ENCODE measurements around the gene GRIK4.

The GRIK4 gene

DNA sequence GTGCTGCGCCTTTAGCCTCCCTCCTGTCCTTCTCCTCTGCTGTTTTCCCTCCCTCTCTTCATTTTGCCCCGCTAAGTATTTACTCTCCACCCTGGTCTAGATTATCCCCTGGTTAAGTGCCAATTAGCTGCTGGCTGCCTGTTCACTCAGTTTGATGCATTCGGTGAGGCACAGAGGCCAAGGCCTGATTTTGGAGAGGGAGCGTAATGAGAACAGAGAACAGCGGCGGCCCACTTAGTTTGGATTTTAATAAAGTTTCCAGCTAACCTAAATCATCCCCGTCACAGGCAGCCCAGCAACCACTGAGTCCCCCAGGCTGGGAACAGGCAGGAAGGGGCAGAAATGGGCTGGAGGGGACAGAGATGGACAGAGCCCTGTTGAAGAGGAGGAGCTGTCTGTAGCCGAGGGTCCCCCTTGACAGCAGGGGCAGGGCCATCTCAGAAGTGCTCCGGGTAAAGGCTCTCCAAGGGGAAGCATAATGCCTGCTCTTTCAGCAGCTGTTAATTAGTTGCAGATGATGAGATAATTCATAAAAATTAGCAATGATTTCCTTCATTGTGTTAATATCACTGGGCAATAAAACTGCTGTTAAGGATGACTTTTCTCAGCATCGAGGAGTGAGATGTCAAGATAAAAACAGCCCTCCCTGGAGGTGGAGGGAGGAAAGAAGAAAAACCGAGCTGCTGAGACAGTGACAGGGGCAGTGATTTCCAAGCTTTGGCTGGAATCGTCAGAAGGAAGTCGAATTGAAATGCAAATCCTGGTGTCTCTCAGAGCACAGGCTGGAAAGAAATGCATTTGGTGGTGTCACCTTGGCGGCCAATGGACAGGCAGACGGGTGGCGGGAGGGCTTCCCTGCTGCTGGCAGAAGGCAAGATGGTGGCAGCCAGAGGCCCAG lies 170.1 kb downstream of the GRIK4 start:
- DNase-seq = no peak

DNA sequence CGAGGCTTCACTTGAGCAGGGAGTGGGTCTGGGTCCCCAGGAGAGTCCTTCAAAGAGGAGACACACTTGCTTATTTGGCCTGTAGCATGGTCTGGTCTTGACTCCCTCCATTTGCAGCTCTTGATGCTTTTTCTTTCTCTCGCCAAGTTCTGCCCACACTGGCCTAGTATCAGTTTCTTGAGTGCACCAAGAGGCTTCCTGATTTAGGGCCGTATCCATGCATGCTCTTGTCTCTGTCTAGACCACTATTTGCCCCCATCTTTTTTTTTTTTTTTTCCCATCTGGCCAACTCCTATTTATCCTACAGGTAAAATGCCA lies 170.7 kb downstream of the GRIK4 start:
- DNase-seq = no peak

DNA sequence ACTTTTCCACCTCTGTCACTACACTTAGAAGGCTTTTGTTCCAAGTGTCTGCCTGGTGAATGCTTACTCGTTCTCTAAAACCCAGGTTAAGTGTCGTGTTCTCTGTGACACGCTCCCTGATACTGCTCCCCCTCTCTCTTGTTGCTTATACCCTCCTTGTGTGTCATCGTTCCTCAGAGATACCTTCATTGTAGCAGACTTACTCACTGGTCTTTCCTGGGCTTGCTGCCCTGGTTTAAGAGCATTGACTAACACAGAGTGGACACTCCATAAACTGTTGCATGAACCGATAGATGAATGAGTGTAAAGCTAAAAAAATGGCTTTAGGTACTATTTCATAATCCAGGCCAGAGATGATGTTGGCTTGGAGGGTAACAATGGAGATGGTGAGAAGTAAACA lies 171.3 kb downstream of the GRIK4 start:
- no peak for DNase-seq

DNA sequence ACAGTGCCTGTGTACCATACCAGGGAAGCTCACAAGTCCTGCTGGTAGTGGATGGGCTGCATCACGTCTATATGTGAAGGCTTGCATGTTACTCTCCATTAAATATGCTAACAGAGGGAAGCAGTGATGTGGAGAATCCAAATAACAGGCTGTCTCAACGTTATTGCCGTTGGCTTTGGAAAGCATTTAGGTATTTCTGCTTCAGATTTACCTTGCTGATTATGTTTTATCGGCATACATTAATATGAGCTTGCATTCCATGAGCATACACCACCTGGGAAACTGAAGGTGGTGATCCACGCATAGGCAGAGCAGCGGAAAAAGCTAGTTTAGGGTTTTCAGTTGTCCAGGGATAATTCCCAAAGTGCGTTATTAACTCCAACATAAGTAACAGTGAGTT lies 175.0 kb downstream of the GRIK4 start:
- DNase-seq = no peak

DNA sequence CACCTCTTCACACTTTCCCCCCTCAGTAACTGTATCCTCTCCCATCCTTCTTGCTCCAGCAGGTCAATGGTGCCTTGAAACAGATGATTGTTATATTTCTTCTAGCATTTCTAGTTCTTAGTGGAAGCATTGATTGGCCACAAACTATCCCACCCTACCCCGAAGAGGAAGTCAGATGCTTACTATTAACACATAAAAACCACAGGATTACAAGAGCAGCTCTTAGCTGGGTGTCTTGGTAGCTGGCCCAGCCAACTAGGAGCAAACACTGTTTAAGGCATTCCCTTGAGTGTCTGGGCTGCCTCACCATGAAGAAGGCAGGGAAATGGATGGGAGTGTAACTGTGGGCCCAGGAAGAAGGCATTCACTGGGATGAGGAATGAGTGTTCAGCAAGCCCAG lies 176.6 kb downstream of the GRIK4 start:
- no peak for DNase-seq

DNA sequence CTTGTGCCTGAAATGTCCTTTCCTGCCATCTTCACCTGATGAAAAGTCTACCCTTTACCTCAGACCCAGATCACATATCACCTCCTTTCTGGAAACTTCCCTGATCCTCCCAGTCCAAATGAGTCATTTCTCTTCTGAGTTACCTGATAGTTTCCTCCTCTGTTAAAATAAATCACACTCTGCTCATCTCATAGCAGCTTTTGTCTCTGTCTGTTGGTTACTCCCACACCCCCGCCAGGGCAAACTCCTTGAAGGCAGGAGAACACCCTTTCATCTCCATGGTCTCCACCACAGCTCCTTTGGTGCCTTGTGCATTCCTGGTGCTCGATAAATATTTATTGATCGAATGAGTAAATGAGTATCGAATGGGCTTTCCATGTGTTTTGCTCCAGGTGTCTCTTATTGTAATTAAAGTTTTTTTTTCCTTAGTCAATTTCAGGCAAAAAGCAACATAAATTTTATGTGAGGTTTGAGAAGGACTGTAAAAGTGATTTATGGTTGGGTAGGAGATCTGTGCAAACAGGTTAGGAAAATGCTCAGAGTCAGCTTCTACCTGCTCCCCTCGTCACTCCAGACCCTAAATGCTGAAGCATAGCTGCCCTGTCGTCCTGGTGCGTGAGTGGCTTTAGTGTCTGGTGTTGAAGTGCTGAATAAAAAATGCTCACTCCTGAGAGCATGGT lies 178.2 kb downstream of the GRIK4 start:
- DNase-seq = no peak

DNA sequence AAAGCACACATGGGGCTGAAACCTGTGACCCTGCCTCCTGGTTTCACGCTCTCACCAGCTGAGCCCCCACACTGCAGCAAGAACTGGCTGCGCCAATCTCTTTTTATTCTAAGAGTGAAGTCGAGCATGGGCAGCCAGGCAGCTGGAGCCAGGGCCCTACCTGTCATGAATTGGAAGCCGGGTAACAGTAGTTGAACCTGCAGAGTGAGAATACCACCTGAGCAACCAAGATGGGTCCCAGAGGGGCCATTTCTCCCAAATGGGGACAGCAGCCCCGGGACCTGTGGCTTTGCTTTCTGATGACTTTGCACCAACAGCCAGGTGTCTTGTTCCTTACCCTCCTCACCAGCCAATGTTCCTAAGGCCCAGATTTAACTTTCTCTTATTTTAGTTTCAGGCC lies 178.9 kb downstream of the GRIK4 start:
- DNase-seq = no peak

DNA sequence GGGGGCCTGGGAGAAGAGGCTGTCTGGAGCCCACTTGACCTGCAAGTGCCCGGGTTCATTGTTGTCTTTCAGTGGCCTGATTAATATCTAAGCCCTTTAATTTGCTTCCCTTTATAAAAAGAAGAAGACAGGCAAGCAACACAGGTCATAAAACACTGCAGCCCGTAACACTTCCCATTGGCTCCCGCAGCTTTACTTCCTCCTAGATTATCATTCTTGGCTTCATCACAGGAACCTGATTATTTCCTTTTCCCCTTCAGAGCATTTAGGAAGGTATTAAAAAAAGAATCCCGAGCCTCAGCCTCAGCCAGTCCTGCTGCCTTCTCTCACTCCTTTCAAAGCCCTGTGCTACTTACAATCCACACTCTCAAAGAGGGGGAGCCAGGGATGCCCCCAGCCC lies 183.2 kb downstream of the GRIK4 start:
- no peak for DNase-seq

DNA sequence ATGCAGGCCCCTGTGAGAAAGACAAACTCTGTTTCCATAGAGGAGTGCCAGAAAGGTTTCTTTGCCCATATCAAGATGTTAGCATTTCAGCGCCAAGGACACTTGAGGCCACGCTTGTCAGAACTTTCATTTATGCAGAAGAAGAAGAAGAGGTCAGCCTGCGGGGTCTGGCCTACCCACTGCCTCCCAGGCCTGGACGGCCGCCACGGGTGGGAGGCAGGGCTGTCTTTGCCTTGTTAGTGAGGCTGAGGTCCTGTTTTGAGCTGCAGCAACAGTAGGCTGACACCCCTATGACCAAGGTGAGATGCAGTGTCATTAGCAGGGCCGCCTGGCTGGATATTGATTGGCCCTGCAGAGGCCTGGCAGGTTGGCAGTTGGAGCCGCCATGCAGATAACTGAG lies 183.9 kb downstream of the GRIK4 start:
- DNase-seq = no peak

DNA sequence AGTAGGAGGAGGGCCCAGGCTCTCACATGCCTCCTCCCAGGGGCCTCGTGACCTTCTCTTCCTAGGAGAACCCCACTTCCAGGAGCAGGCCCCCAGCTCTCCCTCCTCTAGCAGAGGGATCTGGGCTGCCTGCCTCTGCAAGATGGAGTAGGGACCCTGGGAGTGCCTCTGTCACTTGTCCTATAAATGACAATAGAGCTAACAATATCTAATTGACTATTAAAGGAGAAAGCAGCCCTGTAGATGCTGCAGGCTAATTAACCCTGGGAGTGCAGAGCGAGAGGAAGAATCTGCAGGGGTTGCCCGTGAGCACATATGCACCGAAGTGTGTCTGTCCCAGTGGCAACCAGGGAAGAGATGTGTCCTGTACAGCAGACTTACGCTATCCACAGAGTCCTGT lies 184.4 kb downstream of the GRIK4 start:
- no peak for DNase-seq

DNA sequence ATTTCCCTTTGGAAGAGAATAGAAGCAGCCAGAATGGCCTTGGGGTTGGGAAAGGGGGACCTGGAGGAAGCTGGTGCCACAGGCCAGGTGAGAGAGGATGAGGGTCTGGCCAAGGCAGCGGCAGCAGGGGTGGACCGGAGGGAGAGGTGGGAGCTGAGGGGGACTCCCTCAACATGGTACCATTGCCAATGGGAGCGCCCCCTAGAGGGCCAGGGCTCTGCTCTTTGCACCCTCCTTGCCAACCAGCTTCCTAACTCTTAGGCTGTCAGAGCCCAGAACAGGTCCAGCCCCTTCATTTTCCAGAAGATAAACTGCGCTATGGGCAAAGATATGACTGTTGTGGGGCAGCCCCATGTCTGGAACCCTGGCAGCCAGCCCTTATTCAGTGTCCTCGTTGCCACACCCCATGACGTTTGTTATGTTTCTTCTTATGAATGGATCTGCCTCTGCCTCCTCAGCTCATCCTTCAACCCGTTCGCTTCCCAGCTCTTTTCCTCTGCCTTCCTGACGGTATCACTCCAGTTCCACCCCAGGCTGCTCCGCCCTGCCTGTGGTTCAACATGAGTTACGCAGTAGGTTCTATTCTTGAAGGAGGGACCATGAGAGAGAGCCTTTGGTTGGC lies 185.2 kb downstream of the GRIK4 start:
- DNase-seq = no peak

DNA sequence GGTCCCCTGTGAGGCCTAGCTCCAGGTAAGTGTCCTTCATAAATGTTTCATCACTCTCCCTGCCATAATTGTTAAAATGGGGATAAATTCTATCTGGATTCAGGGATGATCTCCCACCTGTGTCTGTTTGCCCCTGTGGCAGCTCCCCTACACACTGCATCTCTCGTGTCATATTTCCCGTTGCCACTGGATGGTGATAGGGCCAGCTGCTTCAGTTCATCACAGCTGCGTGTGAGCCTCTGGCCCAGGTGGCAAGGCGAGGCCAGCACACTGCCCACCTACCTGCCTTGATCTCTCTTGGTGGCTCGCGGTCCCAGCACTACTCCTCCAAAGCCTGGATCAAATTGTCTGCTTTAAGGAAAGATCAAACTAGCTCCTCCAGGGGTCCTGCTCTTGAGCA lies 187.4 kb downstream of the GRIK4 start:
- no peak for DNase-seq

DNA sequence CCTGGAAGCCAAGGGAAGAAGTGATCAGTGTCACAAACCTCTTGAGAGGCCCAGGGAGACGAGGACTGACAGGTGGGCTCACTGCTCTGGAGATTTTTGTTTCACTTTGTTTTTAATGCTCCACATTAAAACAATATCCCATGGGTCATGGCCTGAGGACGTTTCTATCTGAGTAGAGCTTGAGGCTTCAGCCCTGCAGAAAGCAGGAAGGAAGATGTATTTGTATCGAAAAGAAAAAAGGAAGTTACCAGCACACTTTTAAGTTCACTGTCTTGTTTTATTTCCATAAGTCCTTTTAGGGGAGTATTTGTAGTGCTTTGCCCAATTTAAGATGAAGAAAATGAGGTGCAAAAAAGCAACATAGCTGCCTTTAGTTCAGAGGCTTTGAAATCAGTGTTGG lies 191.1 kb downstream of the GRIK4 start:
- DNase-seq = no peak

DNA sequence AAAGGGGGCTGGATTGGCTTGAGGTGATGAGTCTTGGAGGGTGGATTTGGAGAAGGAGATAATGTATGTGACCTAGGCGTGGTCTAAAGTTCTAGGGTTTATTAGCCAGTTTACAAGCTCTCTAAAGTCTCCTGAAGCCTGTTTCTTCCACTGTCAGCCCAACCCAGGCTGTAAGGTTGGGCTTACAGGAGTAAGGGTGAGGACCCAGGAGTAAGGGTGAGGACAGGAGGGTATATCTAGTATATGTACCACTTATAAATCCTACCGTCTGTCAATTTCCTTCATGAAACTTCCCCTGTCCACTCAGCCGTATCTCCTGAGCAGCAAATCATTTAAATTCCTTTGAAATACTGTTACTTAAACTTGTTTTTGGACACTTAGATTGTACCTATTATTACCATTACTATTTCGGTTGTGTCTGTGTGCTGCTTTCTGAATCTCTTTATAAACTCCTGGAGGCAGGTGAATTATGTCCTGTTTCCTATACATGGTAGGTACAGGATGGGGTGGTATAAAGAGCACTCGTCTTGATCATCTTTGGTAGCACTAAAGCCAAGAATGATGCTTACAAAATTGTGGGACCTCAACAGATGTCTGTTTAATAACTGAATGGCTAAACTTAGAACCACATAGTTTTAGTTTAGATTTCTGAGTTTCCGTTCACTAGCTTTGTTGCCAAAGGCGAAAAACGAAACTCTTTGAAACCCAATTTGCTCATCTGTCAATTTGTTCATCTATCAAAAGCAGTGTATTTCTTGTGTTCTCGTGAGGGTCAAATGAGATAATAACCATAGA lies 192.0 kb downstream of the GRIK4 start:
- no peak for DNase-seq

DNA sequence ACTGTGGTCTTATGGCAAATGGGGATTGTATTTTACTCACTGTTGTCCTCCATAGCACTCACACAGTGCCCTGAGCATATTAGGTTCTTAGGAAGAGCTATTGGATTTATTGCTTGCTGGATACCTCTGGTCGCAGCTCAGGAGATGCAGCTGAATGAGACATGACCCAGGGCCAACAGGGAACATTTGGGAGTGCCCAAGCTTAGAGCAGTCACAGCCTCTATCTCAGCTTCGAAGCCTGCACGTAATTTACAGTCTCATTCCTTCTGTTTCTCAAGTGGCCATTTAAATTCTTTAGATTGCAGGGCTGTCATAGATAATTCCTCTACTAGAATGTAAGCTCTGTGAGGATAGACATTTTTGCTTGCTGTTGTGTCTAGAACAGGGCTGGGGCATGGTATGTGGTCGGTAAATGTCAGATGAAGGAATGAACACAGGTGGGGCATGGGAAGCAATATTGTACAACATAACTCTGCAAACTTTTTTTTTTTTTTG lies 192.8 kb downstream of the GRIK4 start:
- no peak for DNase-seq

DNA sequence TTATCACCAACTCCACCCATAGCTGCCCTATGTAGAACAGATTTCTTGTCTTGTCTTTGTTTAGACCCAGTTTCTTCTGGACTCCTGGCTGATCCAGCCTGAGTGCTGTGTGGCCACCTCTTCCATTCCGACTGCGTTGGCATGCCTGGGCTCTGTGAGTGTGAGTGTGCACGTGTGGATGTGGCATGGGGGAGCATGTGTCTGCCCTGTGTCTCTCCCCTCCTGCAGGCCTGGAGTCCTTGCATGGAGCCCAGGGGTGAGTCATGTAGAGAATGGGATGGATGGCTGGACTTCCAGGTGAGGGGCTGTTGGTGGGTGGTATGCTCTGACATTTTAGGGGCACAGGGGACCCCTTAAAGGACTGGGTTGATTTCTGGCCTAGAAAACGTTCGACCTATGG lies 194.7 kb downstream of the GRIK4 start:
- no peak for DNase-seq

DNA sequence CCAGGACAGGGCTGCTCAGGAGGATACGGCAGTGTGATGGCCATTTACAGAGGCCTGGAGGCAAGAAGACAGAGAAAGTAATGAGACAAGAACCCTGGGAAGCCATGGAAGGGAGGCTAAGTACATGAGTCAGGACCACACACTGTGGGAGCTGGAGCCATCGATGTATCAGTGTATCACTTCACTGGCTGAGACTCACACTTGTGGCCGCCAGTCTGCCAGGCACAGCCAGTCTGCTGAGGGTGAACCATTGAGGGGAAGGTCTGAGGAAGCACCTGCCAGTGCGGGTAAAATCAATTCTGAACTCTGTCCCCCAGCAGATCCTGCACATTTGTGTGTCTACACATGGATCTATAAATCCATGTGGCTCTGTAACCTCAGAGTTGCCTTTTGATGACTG lies 195.6 kb downstream of the GRIK4 start:
- no peak for DNase-seq

DNA sequence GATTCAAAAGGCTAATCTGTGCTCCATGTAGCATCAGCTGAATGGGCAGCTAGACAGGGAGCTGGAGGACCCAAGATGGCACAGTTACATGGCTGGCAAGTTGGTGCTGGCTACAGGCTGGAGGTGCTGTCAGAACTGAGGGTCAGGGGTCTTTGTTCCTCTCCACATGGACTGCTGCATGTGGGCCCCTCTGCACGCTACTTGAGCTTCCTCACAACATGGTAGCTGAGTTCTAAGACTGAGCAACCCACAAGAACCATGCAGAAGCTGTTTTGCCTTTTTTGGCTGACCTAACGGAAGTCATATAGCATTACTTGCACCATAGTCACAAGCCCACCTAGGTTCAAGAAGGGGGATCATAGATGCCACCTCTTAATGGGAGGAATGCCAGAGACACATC lies 196.1 kb downstream of the GRIK4 start:
- DNase-seq = no peak

DNA sequence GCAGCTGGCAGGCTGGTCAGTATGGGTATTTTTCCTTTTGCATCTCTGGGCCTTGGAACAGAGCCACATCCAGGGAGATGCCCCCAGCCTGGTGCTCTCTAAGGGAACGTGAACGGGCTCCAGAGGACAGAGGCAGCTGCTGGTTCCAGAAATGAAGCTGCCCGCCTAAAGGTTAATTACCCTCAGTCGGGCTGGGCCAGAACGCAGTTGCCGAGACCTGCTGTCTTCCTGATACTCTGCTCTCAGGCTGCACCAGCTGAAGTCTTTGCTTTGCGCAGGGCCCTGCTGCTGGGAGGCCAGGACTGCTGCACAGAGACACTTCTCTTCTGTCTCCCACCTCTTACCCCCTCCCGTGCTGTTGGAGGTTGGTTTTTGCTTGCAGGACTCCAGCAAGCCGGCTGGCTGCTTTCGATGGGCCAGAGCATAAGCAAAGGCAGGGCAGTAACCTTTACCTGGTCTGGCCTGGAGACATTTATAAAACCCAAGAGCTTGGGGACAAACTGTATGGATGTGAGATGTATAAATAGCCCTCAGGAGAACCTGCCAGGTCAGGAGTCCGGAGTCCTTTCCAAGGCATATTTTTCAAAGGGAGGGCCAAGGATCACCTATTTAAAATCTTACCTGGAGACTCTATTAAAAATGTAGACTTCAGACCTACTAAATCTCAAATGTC lies 197.1 kb downstream of the GRIK4 start:
- DNase-seq = no peak

DNA sequence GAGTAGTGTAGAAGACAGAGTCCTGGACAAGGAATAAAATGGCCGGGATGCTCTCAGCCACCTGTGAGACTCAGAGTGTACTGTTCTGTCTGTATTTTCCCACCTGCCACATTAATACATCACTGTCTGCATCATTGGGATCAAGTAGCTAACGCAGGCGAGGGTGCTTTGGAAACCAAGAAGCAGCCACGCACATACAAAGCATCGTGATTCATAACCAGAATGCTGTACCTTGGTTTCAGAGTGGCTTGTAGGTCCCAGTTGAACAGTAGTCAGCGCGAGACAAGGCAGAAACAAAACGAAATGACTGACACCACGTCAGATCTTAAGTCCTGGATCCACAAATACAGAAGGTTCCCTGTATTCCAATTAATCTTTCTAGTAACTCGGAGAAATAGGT lies 198.3 kb downstream of the GRIK4 start:
- peak; percentile 2 for DNase-seq

DNA sequence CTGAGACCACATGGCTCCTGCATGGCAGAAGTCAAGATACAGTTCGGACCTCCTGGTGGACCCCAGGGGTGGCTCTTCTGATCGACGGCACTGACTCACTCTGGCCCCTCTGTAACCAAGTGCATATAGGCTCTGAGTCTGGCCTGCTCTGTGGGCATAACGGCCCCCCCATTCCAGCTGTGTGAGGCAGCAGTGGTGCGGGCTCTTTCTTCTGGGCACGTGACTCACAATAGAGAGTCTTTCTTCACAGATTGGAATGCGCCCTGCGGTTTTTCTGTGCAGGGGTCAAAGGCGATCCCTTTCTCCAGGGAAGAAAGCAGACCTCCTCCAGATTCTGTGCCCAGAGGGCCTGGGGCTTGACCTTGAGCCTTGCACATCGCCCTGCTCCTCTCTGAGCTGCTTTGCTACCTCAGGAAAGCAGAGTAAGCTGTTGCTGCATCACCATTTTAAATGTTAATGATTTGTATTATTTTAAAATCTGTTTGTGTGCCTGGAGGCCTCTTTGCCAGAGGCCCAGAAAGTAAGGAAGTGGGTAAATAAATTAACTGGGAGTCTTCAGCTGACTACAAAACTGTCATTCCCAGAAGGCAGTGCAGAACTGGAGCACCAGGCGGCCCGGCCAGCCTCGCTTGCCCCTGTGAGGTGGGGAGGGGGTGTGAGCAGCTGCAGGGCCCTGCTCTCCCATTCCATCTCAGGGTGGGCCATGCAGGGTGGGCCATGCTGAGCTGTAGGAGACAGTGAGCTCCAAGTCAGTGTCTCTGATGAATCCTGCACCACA lies 199.0 kb downstream of the GRIK4 start:
- DNase-seq = no peak

DNA sequence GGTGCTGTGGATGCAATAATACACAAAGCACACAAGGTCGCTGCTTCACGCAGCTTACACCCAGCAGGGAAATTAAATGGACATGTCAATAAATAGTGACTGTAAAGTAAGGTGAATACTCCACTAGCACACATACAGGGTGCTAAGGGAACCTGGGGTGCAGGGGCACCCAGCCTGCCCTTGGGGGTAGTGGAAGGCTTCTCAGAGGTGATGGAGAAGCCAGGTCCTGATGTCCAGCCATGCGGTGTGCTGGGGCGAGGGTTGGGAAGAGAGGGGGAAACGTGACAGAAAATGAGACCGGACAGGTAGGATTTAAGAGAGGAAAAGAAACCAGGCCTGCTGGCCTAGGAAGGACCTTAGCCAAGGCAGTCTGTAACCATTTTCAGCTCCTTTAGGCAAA lies 200.5 kb downstream of the GRIK4 start:
- DNase-seq = no peak
